ENCODE data around the gene ANKRD39.
"Not testable (repeated sequence)": the region's sequence is repeated elsewhere in the genome, so short reads cannot be mapped to it uniquely, and the experiment has no call there.

ANKRD39 gene

DNA sequence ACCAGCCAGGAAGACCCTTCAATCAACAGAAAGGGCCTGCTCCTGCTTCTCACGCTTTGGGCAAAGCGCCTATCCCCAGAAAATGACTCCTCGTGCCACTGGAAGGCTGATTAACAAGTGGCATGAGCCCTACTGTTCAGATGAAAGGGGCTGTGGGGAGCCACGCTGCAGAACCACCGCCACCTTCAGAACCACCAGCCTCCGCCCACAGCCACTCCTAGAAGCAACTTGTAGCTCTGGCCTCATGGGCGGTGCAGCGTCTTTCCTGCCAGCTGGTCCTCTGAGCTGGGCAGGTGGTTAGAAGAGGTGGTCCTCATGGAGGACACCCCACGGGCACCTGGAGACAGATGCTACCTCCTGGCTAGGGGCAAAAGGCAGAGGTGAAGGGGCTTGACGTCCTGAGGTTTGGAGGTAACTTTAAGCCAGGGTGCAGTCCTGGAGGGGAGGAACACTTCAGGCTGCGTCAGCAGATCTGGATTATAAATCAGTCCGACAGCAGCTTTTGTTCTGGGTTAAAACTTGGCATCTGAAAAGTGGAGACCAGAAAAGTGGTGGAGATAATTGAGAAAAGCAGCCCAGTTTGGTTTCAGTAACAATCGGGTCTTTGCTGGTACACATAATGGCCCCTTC, 12.9 kb upstream of the ANKRD39 start:
- DNase-seq (ENCODE audit: low read depth, low spot score): peak; percentile 54

DNA sequence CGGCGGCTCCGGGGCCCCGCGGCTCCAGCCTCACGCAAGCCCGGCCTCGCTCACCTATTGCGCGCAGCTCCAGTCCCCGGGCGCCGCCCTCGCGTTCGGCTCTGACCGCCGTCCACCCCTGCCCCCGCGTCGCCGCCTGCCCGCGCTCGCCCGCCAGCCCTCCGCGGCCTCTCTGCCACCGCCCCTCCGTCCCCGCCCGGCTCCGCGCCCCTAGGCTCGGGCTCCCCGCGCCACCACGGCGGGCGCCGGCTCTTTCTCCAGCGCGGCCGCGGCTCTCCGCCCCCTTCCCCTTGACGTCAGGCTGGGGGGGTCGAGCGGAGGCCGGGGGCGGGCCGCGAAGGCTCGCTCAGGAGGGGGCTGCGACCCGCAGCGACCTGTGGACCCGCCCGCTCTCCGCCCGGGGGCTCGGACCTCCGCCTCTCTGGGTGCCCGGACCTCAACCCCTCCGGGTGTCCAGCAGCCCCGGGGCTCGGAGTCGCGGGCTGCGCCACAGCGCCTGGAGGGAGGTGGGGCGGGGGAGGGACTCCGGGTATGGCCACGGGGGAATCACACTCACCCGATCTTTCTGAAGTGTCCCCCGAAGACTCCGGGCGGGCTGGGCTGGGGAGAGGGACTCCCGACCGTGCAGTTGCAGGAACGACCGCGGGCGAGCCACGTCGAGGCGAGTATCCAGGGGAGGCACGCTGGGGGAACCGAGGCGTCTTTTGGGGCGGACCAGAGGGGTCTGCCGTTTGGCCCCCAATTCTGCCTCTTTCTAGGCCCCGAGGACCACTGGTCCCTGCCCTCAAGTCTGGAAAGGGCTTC, 12.2 kb upstream of the ANKRD39 start, which contains the start of gene SEMA4C:
Gene SEMA4C, minus strand, starts transcription at position 259 of the 804 bp plus-strand sequence. CDS start 2,194 bp downstream, outside the sequence.
- DNase-seq (ENCODE audit: low read depth, low spot score): peak; percentile 80

DNA sequence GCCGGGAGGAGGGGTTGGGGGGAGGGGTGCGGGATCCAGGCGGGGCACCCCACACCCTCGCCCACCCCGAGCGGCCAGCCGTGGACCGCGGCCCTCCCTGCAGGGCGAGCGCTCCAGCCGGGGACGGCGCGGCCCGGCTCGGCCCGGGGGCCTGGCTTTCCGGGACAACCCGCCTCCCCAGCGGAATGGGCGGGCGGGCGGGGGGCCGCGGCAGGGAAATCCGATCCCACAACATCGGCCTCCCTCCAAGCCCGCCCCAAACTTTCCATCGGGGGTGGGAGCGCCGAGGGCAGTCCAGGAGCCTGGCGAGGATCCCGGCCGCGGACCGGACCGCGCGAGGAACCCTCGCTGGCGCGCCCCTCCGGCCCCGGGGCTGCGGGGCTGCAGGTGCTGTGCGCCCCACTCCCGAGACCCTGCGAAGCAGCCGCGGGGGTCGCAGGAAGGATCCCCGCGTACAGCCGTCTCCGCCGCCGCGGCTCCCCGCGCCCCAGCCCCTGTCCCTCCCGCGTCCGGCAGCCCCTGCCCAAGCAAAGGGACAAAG, 11.5 kb upstream of the ANKRD39 start:
- peak; percentile 90 for DNase-seq (ENCODE audit: low read depth, low spot score)

DNA sequence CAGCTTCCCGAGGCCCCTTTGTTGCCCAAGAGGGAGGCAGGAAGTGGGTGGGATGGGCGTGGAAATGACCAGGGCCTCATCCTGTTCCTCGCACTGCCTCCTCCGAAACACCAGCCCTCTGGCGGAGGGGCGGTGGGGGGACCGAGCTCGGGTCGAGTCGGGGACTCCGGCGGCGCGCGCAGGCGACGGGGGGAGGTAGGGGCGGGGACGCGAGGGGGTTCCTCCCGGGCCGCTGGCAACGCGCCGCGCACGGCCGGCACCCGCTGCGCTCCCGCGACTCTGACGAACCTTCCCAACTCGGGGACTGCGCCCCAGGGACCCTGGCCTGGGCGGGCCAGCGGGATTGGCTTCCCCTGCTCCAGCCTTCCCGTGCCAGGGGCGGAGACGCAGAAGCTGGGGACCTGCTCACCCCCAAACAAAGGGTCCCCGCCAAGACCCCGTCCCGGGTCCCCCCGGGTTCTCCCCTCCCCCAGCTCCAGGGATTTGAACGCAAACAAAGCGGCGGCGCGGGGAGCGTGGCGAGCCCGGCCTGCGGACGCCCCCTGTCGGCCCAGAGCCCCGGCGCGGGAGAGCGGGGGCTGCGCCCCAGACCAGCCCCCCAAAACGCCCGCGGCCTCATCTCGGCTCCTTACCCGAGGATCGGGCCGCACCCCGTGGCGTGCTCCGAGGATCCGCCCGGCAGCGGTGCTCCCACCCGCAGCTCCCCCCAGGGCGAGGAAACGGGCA, 10.9 kb upstream of the ANKRD39 start:
- DNase-seq (ENCODE audit: low read depth, low spot score): peak; percentile 95

DNA sequence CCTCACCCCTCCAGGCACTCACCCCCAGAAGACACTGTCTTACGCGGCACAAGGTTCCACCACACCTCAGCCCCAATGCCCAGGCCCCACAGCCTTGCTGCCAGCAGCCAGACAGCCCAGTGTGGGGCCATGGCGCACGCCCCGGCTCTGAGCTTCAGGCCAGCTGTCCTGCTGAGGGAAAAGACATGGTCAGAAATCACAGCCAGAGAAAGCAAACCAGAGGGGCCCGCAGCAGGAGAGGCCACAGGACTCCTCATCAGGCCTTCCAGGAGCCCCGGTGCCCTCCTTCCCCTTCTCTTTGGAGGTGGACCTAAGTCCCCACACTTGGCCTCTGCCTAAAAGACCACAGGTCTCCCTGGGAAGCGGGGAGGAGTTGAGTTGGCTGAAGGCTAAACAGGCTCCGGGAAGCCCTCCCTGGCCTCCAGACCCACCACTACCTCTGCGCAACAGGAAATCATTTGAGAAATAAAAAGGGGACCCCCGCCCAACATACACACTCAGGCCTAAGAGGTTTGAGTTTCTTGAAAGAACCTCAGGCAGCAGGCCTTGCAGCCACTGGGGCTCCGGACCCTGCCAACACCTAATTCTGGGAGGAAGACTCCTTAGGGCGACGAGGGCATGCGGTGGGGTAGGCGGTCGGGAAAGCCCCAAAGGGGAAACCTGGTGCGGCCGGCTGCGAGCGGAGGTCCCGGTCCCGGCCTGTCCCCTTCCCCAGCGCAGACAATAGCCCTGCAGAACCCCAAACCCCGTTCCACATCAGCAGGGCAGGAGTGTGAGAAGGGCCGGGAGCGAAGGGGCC, 10.1 kb upstream of the ANKRD39 start:
- peak; percentile 63 for DNase-seq (ENCODE audit: low read depth, low spot score)

DNA sequence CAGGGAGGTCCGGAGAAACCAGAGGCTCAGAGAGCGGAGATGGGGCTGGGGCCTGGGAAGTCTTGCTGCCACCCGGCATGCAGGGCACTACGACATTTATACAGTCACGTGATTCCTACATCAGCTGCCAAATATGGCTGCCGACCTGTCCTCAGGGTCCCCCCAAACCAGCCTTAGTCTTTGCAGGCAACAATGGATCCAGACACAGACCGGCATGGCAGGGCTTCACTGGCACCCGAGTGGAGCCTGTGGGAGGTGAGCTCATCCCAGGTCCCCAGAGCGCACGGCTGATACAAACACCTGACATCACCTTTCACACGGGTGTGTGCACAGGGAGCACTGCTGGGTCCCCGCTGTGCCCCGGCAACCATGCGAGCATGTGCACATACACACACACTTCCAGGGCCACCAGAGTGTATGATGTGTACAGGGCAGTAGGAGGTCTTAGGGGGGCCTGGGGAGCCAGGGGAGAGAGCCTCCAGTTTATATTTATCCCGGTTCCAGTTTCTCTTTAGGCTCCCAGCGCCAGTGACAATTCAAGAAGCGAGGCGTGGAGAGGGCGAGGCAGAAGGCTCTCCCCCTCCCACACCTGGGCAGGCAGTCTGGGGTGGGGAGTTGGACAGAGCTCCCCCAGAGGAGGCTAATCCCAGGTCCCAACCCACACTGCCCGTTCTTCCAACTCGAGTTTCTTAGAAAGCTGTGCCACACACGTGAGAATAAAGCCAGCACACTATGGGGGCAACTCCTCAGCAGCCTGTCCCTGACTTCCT, 9.4 kb upstream of the ANKRD39 start:
- DNase-seq (ENCODE audit: low read depth, low spot score): no peak

DNA sequence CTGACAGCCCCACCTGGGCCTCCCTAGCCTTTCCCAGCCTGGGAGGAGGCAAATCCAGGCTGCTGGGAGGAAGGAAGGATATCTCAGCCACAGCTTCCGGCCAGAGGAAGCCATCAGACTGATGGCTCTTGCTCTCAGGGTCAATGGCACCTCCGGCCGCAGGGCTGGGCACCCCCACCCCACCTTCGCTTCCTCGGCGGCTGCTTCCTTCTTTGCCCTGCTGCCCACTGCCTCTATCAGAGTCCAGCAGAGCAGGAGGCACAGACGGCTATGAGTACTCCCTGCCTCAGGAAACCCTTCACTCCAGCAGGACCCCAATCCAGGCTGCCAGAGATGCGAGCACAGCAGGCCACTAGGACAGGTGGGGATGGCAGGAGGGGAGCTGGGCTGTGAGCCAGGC, 8.8 kb upstream of the ANKRD39 start:
- DNase-seq (ENCODE audit: low read depth, low spot score): no peak

DNA sequence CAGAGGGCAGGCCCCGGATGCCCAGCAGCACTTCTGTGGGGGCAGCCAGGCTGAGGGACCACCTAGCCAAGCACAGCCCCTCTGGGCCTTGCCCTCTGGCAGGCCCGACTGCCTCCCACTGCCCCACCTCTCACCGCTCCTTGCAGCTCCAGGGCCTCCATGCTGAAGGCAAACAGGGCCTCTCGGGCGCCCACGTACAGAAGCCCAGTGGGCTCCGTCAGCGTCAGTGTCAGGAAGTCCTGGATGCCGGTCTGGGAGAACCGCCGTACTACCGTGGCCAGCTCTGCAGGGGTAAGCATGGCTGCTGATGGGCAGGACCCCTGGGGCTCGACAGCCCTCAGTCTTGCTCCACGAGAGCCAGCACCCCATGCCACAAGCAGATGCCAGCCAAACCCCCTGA, 8.3 kb upstream of the ANKRD39 start:
- DNase-seq (ENCODE audit: low read depth, low spot score): no peak

DNA sequence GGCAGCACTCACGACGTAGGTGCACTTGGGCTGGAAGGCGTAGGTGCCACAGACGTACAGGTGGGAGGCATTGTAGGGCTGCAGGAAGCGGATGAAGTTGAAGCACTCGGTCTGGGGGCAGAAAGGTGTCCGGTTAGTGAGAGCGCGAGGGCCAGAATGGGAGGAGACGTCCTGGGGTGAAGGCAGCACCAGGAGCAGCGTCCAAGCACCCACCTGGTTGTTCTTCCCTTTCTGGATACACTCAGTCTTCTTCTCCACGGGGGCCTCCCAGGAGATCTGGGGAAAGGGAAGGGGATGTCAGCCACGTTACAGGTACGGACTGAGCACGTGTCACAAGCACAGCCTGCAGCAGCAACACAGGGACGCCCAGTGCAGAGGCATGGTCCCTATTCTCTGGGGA, 7.8 kb upstream of the ANKRD39 start:
- no peak for DNase-seq (ENCODE audit: low read depth, low spot score)

DNA sequence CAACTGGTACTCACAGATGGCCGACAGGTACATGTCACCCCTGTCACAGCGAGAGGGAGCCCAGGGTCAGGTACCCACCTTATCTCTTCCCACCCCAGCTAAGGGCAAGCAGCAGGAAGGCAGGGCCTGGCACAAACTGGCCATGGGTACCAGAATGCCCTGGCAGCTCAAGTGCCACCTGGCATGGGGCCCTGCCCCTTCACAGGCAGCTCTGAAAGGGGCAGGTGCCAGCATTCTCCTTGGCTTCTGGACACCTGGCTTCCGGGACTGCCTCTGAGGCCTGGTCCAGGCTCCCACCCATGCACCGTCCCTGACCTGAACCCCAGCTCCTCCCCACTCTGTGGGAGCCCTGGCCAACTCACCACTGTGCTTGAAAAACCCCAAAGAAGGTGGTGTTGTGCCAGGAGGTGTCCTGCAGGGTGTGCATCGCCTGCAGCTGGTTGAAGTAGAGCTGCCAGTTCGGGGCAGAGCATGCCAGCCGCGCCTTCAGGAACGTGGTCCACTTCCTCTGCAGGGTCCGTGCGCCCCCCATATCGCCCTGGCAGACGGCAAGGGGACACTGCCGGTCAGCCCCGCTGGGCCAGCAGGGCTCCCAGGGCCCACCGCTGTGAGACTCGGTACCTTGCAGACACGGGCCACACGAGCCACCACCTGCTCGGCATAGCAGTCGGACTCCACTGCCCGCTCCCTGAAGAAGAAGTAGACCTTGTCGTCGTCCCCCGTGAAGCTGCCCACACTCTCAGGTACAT, 6.7 kb upstream of the ANKRD39 start:
- DNase-seq (ENCODE audit: low read depth, low spot score): no peak

DNA sequence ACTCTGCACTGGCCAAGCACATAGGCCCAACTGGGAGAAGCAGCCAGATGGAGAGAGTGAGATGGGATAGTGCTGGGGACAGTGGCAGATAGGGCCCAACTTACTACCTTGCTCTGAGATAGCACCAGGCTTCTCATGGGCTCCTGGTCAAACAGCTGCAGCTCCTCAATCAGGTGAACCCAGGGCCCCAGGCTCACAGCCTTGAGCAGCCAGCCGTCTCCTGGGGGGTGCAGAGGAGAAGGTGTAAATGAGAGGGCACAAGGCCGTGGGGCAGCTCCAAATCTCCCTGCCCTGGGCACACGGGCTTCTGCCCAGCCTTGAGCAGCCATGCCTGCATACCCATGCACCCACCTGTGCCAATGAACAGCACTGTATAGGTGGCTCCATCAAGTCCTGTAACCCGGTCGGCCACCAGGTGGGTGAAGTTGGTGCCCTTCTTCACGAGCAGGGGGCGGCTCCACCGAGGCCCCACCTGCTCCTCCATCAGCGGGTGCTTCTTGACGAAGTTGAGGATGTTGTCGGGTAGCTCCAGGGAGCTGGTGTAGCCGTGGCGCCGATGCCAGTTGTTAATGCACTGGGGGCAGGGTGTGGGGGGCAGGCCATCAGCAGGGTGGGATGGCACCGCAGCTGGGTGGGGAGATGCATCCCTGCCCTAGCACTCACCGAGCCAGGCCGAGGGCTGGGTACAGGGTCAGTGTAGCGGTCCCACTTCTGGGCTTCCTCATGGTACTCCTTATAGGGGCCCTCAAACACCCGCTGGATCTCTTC, 5.9 kb upstream of the ANKRD39 start:
- no peak for DNase-seq (ENCODE audit: low read depth, low spot score)

DNA sequence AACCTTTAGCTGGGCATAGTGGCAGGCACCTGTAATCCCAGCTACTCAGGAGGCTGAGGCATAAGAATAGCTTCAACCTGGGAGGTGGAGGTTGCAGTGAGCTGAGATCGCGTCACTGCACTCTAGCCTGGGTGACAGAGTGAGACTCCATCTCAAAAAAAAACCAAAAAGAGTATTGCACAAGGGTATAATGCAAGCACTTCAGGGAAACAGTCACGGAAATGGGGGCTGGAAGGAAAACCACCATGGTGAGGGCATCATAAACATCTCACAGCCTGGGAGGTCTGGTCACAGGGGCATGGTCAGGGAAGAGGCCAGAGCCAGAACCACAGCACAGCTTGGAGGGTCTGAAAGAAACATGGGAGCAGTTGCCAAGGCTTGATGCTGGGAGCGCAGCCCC, 5.2 kb upstream of the ANKRD39 start:
- not testable (repeated sequence) for DNase-seq (ENCODE audit: low read depth, low spot score)

DNA sequence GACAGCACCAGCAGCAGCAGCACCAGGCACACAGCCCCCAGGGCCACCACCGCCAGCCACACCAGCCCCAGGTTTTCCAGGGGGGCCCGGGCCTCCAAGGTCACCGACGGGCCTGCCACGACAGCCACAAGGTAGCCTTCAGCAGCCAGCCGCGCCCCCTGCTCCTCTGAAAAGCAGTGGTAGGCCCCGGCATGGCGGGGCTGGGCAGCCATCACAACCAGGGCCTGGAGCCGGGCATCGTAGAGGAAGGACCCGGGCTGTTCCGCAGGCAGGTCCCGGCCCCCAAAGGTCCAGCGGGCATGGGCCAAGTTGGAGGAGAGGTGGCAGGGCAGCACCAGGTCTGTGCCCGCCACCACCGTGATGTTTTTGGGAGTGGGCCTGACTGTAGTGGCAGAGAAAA, 3.3 kb upstream of the ANKRD39 start:
- DNase-seq (ENCODE audit: low read depth, low spot score): no peak

DNA sequence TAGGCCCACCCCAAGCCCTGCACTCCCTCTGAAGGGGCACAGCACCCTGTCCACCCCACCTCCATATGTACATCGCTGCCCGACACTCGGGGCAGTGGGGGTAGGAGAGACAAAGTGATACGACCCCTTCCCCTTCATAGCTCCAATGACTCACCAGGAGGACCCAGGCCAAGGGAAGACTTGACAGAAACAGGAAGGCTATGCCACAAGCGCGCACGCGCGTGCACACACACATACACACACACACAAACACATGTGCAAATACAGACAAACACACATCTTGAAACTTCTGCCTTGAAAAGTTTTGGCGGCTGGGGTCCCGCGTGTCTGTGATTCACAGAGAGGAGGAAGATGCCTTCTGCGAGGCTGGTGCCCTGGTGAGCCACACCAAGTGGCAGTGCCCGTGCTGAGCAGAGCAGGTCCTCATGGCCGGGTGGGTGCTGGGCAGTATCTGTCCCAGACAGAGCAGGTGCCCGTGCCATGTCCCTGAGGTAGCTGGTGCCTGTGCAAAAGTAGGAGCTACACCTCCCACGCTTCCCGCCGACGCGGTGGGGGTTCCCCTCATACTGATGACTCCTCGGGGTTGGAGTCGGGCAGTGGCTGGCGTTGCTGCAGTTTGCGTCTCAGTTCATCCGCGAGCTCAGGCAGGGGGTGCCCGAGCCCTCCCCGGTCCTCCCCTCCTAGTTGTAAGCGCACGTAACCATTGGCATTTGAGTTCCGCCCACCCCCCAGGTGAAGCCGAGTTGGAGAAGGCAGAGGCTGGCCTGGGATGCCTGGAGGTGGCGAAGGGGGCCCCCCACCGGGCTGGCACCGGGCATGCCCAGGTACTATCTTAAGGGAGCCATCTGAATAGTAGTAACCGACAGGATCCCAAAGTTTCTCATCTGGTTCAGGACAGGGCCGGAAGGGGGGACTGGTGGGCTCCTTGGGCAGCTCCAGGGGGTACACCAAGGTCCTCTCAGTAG, 2.5 kb upstream of the ANKRD39 start:
- DNase-seq (ENCODE audit: low read depth, low spot score): no peak

DNA sequence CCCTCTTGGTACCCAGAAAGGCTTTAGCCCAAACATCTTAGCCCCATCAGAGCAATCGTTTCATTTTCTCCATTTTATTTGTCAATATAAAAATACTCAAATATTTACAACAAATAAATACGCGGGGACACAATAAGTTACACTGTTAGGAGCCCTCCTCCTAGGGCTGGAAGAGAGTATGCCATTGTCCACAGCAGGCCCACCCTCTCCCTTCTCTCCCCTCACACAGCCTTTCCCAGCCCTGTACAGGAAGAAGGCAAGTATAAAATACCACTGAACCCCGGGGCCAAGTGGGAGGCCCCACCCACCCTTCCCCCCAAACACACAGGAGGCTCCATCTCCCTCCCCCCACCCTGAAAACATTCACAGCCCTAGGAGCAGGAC, 1.9 kb upstream of the ANKRD39 start:
- DNase-seq (ENCODE audit: low read depth, low spot score): no peak

DNA sequence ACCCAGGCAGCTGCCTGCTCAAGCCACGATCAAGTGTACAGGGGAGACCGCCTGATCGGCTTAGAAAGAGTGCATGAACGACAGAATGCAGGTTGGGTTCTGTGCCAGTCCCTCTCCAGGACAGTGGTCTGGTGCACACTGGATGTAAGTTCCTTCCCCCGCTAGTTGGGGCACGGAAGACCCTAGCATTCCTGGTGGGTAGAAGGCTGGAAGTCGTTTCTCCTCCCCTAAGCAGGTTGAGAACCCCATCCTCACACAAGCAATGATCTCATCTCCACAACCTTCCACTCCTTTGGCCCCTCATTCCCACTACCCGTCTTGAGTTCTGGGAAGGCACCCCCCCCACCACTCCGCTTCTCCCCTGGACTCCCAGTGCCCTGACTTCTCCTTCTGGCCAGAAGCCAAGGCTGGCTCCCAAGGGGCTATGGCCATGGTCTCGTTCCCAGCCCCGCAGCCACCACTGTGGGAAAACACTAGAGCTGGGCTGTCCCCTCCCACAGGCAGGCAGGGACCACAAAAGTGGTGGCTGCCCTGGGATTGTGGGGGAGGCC, 1.4 kb upstream of the ANKRD39 start:
- peak; percentile 30 for DNase-seq (ENCODE audit: low read depth, low spot score)

DNA sequence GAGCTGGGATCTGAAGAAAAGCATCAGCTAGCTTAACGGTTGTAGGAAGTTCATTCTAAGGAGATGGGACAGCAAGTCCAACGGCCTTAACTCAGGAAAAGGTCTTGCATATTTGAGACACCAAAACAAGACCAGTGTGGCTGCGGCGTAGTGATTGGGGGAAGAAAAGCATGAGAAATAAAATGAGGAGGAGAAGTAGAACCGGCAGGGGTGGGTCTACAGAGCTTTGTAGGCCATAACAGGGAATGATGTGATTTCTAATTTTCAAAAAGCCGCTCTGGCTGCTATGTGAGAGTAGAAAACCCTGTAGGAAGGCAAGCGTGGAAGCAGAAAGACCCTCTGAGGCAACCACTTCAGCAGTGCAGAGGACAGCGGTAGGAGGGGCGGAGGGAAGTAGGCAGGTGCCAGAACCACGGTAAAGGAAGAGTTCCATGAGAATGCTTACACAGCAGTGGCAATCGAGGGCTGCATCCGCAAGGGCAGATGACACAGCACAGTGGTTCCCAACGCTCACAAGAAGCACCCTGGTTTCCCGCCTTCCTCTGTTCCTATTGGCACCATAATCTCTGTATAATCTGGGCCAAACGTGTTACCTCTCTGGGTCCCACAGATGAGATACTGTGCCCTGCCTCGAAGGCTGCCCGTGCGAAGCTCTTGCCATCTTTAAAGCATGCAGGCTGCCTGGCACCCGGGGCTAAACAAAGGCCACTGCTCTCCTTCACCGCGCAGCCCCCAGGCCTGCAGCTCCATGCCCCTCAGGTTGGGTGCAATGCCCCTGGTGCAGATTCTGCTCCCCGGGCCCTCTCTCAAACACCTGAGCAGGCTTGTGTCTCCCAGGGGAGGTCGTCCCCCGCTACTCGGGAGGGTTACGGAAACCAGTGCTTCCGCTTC, 795 bp downstream of the ANKRD39 start:
- DNase-seq (ENCODE audit: low read depth, low spot score): peak; percentile 37
